ENCODE measurements around the gene SIRT7. TPM values are rescaled to one million over a fixed set of nuclear protein-coding genes. Genes with fewer than 3 reads are reported as not detected.

The SIRT7 gene
- total RNA-seq, 2 experiments from 2014 or later = 56.7 to 57.5 TPM

- intact Hi-C loops (cut with DNase I, micrococcal nuclease) = no loop called here
- CTCF ChIA-PET = no interaction called here
- POLR2A ChIA-PET = no interaction called here
These were observed 34.8 kb upstream of the SIRT7 start for GRCh38 chr17:81952792-81953228.

GRCh38 chr17:81951785-81952684 lies 34.1 kb upstream of the SIRT7 start:
- H3K36me3 ChIP-seq (ENCODE audit: insufficient read depth, low read length) = no peaks in the 10 kb centered on the region
- POLR2A ChIA-PET = no interaction called here
- intact Hi-C loops (cut with DNase I, micrococcal nuclease) = no loop called here
- Mint-ChIP-seq H3K4me1 (ENCODE audit: low read depth) (no peaks in the 10 kb centered on the region), H3K4me3 (no peak overlapping the region), H3K36me3 (ENCODE audit: low read depth) (no peaks in the 10 kb centered on the region), H3K9me3 (no peaks in the 10 kb centered on the region), H3K27ac (no peak overlapping the region), H3K27me3 (no peaks in the 10 kb centered on the region)
- H3K4me1 ChIP-seq (ENCODE audit: insufficient read depth, low read length) = peaks cover 8% of the 10 kb centered on the region
- no peak overlapping the region for H3K27ac ChIP-seq (ENCODE audit: low read depth in 1 of 2, low read length in 2 of 2)
- TF ChIP-seq CTCF (IDR thresholded peaks at IDR 0.05) = no peak
- CTCF ChIA-PET = interaction anchor here (1.8 kb wide), 1 partner anchor 8 kb away, joined by 5 read pairs; no protein-coding TSS in a partner anchor
- DNase-seq = no peak
- H3K4me3 ChIP-seq (ENCODE audit: low read length) = no peak overlapping the region
- ATAC-seq (ENCODE audit: poor library complexity) = no peak
- H3K27me3 ChIP-seq (ENCODE audit: control insufficient read depth in 1 of 2, insufficient read depth in 2 of 2, low read length in 2 of 2) = peaks cover 0 to 2% of the 10 kb centered on the region in 2 experiments
- peaks cover 0 to 4% of the 10 kb centered on the region in 2 experiments for H3K9me3 ChIP-seq (ENCODE audit: control insufficient read depth in 1 of 2, insufficient read depth in 1 of 2, low read length in 2 of 2)

More at GRCh38 chr17:81952792-81953228, 34.8 kb upstream of the SIRT7 start:
- H3K27me3 ChIP-seq (ENCODE audit: control insufficient read depth in 1 of 2, insufficient read depth in 2 of 2, low read length in 2 of 2) = peaks cover 0 to 2% of the 10 kb centered on the region in 2 experiments
- H3K4me3 Mint-ChIP-seq = no peak overlapping the region
- no peak overlapping the region for H3K4me3 ChIP-seq (ENCODE audit: low read length)
- DNase-seq (peak in 1 of 14 experiments; percentile 25), ATAC-seq (ENCODE audit: poor library complexity) (no peak)
- no peaks in the 10 kb centered on the region for H3K9me3 Mint-ChIP-seq
- no peaks in the 10 kb centered on the region for H3K36me3 Mint-ChIP-seq (ENCODE audit: low read depth)
- TF ChIP-seq CTCF (IDR thresholded peaks at IDR 0.05) = no peak
- H3K27ac ChIP-seq (ENCODE audit: low read depth in 1 of 2, low read length in 2 of 2) = no peak overlapping the region
- peaks cover 8% of the 10 kb centered on the region for H3K4me1 ChIP-seq (ENCODE audit: insufficient read depth, low read length)
- H3K27me3 Mint-ChIP-seq = no peaks in the 10 kb centered on the region
- H3K27ac Mint-ChIP-seq = no peak overlapping the region
- H3K36me3 ChIP-seq (ENCODE audit: insufficient read depth, low read length) = no peaks in the 10 kb centered on the region
- H3K4me1 Mint-ChIP-seq (ENCODE audit: low read depth) = no peaks in the 10 kb centered on the region
- peaks cover 0 to 4% of the 10 kb centered on the region in 2 experiments for H3K9me3 ChIP-seq (ENCODE audit: control insufficient read depth in 1 of 2, insufficient read depth in 1 of 2, low read length in 2 of 2)

GRCh38 chr17:81950501-81950900 lies 32.5 kb upstream of the SIRT7 start:
- Mint-ChIP-seq H3K27ac (no peak overlapping the region), H3K4me1 (ENCODE audit: low read depth) (no peaks in the 10 kb centered on the region), H3K27me3 (no peaks in the 10 kb centered on the region), H3K9me3 (no peaks in the 10 kb centered on the region), H3K36me3 (ENCODE audit: low read depth) (no peaks in the 10 kb centered on the region), H3K4me3 (no peak overlapping the region)
- H3K27ac ChIP-seq (ENCODE audit: low read depth in 1 of 2, low read length in 2 of 2) = no peak overlapping the region
- H3K9me3 ChIP-seq (ENCODE audit: control insufficient read depth in 1 of 2, insufficient read depth in 1 of 2, low read length in 2 of 2) = peaks cover 0 to 4% of the 10 kb centered on the region in 2 experiments
- DNase-seq (no peak), ATAC-seq (ENCODE audit: poor library complexity) (no peak)
- TF ChIP-seq CTCF (IDR thresholded peaks at IDR 0.05) = no peak
- ChIA-PET CTCF (interaction anchor here (1.8 kb wide), 1 partner anchor 9 kb away, joined by 5 read pairs; no protein-coding TSS in a partner anchor), POLR2A (no interaction called here)
- H3K4me1 ChIP-seq (ENCODE audit: insufficient read depth, low read length) = peaks cover 8% of the 10 kb centered on the region
- no peaks in the 10 kb centered on the region for H3K36me3 ChIP-seq (ENCODE audit: insufficient read depth, low read length)
- H3K27me3 ChIP-seq (ENCODE audit: control insufficient read depth in 1 of 2, insufficient read depth in 2 of 2, low read length in 2 of 2) = peaks cover 0 to 2% of the 10 kb centered on the region in 2 experiments
- intact Hi-C loops (cut with DNase I, micrococcal nuclease) = no loop called here
- no peak overlapping the region for H3K4me3 ChIP-seq (ENCODE audit: low read length)

Data from CD4-positive, alpha-beta T cell (primary cell).